HG02610 (cell line): Measurements from ENCODE around the gene RBM47.
A peak's percentile ranks its signal among the peaks of the same experiment; 100 is the strongest.

Source experiments
- ATAC-seq: cut with Tn5 transposase; IDR thresholded peaks from one replicate; pipeline ENCODE4 v1.9.1; 2021; ENCODE audit warnings: mild to moderate bottlenecking, moderate library complexity; ENCODE audit not compliant: unreplicated experiment

Gene RBM47

DNA sequence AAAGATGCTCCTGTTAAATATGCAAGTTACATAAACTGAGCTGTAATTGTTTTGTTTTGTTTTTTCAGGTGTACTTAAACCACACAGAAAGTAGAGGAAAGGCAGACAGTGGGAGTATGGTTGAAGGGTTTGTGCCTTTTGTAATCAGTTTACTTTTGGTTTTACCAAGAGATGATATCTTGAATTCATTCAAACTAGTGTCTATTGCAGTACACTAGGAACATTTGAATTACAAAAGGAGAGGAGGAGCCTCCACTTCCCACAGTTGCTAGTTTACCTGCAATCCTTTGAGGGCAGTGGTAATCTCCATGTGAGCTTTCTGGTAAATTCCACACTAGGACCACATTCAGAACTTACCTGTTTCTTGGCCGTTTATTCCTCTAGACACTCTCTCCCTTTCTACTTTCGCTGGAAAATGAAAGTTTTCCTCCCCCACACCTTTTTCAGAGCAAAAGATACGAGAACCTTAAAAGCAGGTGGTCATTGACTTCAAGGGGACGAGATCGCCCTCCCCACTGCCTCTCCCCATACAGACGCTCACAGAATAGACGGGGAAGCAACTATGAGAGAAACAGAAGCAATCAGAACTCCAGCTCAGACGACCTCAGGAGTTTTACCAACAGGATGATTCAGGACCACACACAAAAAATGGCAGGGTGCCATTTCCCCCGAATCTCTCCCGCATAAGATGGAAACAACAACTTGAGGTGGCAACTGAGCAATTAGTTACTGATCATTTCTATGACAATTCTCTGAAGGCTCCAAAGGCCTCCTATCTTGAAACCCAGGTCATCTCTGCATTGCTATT lies 3.3 kb downstream of the RBM47 start:
- no peak for ATAC-seq

DNA sequence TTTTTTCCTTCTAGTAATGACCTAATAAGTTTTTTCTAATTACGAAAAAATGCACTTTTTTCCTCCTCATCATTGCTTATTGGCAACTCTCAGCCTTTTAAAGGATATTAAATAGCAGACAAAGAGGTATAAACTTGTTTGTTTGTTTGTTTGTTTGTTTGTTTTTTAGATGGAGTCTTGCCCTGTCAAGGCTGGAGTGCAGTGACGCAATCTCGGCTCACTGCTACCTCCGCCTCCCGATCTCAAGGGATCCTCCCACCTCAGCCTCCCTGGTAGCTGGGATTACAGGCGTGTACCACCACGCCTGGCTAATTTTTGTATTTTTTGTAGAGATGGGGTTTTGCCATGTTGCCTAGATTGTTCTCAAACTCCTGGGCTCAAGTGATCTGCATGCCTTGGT lies 6.0 kb downstream of the RBM47 start:
- ATAC-seq = no peak

DNA sequence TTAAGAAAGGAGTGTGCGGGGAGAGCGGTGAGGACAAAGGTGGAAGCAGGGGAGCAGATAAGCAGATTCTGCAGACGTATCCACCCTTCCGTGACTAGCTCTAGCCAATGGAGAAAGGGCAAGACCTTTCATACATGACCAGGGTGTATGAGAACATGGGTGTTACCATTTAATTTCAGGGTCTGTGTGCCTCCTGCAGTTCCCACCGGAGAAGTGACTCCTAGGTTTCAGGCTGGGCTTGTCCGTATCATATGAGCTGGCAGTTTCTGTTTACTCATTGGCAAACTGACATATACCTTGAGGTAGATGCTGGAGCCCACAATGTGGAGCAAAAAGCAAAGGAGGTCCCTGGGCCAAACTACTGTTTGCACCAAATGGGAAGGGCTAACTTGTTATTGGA lies 6.8 kb downstream of the RBM47 start:
- peak; percentile 63 for ATAC-seq

DNA sequence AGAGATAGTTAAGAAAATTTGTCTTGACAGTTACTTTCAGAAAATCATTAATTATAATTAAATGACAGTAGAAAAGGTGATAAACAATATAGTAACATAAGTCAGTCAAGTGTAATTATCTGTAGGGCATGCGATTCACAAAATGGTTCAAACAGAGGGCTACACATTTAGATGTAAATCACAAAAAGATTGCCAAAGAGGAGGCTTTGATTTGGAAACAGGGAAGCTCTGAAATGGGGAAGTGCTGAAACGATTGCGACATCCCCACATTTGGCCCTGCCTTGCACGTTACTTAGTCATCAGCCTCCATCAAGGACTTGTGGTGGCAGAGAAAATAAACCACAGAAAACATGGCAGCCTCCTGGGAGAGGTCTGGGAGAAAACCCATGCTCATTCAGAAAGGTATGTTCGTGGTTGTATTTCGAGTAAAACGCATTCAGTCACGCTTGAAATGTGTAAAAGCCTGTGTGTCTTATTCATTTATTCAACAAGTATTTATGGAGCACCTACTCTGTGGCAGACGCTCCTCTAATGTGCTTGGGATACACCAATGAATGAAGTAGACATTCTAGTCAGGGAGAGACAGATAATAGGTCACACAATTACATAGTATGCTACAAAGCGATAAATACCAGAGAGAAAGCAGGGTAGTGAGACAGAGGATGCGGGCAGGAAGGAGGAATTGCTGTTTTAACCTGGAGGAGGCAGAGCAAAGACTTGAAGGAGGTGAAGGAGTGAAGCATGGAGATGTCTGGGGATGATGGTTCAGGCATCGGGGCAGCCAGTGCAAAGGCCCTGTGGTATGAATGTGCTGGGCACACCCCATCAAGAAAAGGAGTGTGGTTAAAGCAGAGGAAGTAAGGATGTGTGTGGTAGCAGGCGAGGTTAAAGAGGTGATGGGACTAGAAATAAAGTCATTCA lies 7.8 kb downstream of the RBM47 start:
- ATAC-seq = peak; percentile 77

DNA sequence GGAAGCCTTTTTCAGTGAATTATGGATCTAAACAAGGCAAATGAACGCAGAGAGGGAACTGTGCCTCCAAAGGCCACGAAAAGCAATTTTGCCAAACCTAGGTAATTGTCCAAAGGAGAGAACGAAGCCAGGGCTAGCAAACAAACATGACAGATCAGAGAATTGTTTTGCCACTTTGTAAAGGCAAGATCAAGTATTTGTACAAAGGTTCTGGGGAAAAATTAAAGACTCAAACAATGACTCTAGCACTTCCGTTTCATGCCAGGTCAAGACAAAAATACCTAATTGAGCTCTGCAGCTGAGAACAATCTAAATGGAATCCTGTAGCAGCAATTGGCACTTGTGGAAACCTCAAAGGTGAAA lies 8.5 kb downstream of the RBM47 start:
- ATAC-seq = no peak

DNA sequence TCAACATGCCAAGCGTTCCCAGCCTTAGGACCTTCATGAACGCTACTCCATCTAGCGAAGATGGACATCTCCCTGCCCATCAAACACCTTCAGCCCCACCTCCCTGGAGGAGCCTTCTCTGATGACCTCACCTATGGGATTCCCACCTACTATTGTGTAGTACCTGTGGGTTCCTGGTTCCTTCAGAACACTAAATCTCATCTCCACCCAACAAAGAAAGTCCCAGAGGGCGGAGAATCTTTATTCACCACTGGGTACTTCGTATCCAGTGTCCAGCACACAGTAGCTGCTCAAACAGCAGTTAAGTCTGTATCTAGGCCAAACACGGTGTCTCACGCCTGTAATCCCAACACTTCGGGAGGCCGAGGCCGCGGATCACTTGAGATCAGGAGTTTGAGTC lies 10.1 kb downstream of the RBM47 start:
- ATAC-seq = no peak

DNA sequence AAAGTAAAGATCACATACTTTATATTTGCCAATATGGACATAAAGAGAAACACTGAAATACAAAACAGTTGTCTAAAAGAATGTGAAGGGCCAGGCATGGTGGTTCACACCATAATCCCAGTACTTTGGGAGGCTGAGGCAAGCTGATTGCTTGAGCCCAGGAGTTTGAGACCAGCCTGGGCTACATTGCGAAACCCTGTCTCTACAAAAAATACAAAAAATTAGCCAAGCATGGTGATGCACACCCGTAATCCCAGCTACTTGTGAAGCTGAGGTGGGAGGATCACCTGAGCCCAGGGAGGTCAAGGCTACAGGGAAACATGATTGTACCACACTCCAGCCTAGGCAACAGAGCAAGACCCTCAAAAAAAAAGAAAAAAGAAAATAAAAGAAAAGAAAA lies 11.8 kb downstream of the RBM47 start:
- no peak for ATAC-seq

DNA sequence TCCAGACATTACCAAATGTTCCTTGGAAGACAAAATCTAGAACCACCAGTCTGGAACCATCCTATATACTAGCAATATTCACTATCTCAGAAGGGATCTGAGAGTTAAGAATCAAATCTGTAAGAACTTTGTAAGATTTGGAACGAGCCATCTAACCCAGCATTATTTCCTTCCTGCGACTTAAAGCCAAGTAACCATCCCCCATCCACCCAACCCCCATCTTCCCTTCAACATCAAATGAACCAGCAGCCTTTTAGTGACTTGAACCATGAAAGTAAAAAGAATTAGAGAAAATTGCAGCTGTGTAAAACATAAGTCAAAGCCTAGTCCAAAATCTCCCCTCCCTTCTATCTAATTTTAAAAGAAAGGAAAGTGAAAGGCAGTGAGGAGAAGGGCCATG lies 15.6 kb downstream of the RBM47 start:
- ATAC-seq = no peak

DNA sequence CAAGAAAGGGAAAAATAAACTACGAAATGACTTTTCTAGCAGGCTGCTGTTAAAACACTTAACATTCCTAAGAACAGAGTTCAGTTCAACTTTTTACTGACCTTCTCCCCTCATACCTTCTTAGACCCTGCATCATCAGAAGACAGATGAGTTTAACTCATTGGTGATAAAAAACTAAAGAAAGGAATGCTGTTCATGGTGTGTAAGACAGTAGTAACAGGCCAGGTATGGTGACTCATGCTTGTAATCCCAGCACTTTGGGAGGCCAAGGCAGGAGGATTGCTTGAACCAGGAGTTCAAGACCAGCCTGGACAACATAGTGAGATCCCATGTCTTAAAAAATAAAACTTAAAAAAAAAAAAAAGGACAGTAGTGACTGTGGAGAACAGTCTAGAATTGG lies 16.2 kb downstream of the RBM47 start:
- no peak for ATAC-seq

DNA sequence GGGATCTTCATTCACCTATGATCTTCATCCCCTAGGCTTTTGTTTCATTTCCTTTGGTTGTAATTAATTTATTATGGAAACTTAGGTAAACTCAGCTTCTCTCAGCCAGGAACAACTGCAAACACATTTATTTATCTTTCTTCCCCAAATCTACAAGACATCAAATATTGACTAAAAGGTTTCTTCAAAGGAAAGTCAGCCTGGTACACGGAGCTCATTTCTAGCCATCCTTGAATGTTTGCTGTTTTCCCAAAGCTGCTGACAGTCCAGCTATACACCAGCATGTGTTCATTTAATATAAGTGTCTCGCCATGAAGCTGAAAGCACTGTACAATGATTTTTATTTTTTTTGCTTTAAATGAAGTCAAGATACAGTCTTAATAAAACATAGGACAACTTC lies 16.8 kb downstream of the RBM47 start:
- ATAC-seq = no peak

DNA sequence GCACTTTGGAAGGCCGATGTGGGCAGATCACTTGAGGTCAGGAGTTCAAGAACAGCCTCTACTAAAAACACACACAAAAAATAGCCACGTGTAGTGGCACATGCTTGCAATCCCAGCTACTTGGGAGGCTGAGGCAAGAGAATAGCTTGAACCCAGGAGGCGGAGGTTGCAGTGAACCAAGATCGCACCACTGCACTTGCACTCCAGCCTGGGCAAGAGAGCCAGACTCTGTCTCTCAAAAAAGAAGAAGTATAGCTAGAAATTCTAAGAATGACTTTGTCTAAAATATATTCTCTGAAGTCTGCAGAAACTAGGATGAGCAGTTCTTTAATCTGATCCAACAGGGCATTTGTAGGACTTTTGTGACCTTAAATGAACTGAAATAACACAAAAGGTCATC lies 17.4 kb downstream of the RBM47 start:
- ATAC-seq = no peak

DNA sequence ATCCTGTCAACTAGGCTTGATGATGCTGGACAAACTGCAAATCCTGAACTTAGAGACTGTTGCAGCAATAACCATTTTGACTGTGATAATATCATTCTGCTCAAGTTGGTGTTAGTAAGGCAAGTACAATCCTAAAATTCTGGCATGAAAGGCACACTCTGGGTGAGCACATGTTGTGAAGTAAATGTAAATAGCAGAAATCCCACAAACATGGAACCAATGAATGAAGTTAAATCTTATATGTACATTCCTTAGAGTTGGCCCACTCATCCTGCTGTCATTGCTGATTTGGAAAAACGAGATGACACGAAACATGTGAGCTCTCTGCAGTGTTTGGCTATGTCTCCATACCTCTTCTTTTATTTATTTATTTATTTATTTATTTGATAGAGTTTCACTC lies 21.0 kb downstream of the RBM47 start:
- ATAC-seq = no peak

DNA sequence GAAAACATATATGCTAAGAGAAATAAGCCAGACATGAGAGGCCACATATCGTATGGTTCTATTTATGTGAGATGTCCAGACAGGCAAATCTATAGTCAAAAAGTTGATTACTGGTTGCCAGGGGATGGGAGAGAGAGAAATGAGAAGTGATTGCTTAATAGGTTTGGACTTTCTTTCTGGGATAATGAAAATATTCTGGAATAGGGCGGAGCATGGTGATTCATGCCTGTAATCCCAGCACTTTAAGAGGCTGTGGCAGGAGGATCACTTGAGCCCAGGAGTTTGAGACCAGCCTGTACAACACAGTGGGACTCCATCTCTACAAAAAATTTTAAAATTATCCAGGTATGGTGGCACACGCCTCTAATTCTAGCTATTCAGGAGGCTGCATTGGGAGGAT lies 22.4 kb downstream of the RBM47 start:
- ATAC-seq = no peak

DNA sequence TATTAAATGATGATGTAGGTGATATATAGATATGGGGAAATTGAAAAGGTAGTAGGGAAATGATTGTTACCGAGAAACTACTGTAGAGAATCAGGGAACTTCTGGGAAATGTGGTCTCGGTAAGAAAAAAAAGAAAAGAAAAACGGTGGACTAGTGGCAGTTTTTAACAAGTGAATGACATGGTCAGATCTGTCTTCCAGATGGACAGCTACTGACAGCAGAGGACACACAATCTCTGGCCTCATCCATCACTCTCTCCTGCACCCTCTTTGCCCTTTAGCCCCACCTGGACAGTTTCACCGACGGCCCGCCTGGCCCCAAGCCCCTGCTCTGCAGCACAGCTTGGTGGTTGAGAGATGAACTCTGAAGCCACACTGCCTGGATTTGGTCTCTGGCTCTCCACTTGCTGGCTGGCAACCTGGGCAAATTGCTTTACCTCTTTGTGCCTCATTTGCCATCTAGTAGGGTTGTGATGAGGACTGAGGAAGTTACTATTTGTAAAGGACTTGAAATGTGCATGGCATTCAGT lies 23.4 kb downstream of the RBM47 start:
- no peak for ATAC-seq

DNA sequence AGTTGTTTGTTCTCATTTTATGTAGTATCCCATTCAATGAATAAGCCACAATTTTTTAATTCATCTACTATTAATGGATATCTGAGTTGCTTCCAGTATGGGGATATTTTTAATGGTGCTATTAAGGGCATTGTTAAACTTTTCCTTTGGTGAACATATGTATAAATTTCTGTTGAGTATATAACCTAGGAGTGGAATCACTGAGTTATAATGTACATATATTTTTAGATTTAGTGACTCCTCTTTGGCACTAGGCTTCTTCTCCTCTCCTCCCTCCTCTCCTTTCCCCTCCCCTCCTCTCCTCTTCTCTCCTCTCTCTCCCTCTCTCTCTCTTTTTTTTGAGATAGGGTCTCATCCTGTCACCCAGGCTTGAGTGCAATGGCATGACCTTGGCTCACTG lies 26.4 kb downstream of the RBM47 start:
- no peak for ATAC-seq

DNA sequence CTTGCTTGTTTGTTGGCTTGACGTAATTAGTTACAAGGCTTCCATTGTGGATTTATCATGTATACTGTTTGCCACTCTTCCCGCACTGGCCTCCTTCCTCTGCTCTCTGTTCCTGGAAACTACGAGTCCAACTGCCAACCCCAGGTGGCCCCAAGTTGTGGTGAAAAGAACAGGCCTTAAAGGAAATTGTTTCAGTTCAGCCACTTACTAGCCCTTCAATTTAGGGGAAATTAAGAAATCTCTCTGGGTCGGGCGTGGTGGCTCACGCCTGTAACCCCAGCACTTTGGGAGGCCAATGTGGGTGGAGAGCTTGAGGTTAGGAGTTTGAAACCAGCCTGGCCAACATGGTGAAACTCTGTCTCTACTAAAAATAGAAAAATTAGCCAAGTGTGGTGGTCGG lies 28.0 kb downstream of the RBM47 start:
- no peak for ATAC-seq

DNA sequence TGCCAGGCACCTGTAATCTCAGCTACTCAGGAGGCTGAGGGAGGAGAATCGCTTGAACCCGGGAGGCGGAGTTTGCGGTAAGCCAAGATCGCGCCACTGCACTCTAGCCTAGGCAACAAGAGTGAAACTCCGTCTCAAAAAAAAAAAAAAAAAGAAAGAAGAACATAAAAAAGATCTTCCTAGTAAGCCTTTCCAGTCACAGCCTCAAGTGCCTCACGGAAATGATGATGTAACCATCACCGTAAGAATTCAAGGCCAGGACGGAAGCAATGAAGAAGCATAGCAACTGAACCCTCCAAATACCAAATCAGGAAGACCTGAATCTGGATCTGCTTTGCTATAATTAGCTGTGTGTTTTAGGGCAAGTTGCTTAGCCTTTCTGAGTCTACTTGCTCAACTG lies 28.8 kb downstream of the RBM47 start:
- no peak for ATAC-seq

DNA sequence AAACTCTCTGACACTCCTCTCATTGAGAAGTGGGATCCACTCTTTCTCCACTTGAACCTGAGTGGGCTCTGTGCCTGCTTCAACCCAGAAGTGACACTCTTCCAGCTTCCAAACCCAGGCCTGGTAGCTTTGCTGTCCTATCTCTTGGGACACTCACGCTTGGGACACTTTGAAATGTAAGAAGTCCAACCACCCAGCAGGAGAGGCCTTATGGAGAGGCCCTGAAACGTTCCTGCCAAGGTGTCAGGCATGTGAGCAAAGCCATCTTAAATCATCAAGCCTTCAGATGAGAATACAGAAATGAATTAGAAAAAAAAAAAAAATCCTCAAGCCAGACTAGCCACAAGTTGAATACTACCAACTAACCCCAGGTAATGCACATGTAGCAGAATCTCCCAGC lies 30.2 kb downstream of the RBM47 start:
- ATAC-seq = no peak

DNA sequence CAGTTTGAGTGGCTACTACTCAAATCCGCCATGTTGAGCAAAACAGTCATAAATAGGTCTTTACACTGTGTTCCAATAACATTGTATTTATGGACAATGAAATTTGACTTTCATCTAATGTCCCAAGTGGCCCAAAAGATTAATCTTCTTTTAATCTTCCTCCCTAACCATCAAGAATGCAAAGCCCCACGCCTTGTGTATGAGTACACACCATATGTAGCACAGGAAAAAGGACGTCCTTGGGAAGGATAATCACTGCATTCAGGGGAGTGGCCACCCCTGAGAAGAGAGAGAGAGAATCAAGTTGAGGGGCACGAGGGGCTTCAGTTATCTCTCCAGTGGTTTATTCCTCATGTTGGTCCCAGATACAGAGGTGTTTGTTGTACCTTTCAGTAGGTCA lies 33.1 kb downstream of the RBM47 start:
- no peak for ATAC-seq

DNA sequence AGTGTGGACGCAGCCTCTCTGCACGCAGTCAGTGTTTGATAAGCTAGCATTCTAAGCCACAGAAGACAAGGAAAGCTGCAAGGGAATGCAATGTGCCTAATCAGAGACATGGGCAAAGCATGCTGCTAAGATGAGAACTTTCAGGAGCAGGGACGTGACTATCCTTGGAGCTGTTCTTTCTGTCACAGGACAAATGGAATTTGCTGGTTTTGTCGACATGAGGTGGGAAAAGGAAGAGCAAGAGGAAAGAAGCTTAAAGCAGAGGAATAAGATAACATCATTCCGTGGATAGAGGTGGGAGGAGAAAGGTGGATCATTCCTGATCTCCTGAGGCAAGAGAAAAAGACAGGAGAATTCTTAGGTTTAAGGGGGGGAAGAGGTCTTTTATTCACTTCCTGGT lies 33.7 kb downstream of the RBM47 start:
- ATAC-seq = no peak

DNA sequence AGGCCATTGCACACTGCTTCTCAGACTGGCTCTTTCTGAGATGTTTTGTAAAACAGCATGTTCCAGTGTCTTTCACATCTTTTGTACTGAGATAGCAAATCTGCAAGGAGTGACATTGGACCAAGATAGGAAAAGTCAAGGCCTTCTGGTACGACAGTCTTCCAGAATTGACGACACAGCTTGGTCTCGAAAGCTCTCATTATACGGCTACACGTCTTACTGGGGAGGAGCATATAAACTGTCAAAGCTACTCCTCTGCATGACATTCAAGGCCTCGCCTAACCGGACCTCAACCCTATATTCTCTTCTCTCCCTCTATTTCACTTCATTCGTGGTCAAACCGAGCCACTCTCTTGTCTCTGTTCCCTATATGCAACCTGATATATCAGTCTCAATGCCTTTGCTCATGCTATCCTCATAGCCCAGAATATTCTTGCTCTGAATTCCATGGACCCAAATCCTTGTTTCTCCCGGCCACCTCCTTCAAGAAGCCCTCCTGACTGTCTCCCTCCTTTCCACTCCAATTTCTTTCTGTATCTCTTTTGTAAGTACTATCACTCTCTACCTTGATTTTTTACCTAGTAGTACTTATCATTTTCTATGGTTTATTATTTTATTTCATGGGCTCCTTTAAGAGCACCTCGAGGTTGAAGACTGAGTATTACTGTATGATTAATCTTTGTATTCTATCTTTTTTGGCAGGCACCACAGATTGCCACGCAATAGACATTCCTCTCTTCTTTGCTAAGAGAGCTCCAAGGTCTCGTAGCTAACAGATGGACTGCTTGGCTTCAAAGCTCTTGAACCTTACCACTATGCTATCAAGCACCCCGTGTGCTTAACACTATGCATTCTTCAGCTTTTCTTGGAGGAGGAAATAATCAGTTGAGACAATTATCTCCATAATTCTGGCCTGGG lies 35.1 kb downstream of the RBM47 start:
- ATAC-seq = no peak
